Measurements from ENCODE around the gene NQO2. TPM values are rescaled to one million over a fixed set of nuclear protein-coding genes. Genes with fewer than 3 reads are reported as not detected.

Gene NQO2
- total RNA-seq, 1 donor from 2014 or later, result 19.2 TPM

- DNase-seq (ENCODE audit: low read depth), result no peak
- no peaks in the 10 kb centered on the region for H3K36me3 ChIP-seq (ENCODE audit: control insufficient read depth, insufficient read depth, low read length)
- no peak overlapping the region for H3K4me3 ChIP-seq (ENCODE audit: low read depth, low read length)
- H3K27me3 ChIP-seq (ENCODE audit: control insufficient read depth, insufficient read depth, low read length), result no peaks in the 10 kb centered on the region
- no peak for TF ChIP-seq CTCF (IDR thresholded peaks at IDR 0.05; ENCODE audit: insufficient read depth, low read length, poor library complexity, severe bottlenecking)
Measured at GRCh38 chr6:2960935-2961334, 38.8 kb upstream of the NQO2 start.

GRCh38 chr6:2961506-2961905, 38.2 kb upstream of the NQO2 start:
- Histone ChIP-seq H3K27me3 (ENCODE audit: control insufficient read depth, insufficient read depth, low read length) (no peaks in the 10 kb centered on the region), H3K4me3 (ENCODE audit: low read depth, low read length) (no peak overlapping the region), H3K36me3 (ENCODE audit: control insufficient read depth, insufficient read depth, low read length) (no peaks in the 10 kb centered on the region)
- no peak for DNase-seq (ENCODE audit: low read depth)
- no peak for TF ChIP-seq CTCF (IDR thresholded peaks at IDR 0.05; ENCODE audit: insufficient read depth, low read length, poor library complexity, severe bottlenecking)

- TF ChIP-seq CTCF (IDR thresholded peaks at IDR 0.05; ENCODE audit: insufficient read depth, low read length, poor library complexity, severe bottlenecking), result no peak
- H3K36me3 ChIP-seq (ENCODE audit: control insufficient read depth, insufficient read depth, low read length), result no peaks in the 10 kb centered on the region
- H3K27me3 ChIP-seq (ENCODE audit: control insufficient read depth, insufficient read depth, low read length), result no peaks in the 10 kb centered on the region
- no peak overlapping the region for H3K4me3 ChIP-seq (ENCODE audit: low read depth, low read length)
- no peak for DNase-seq (ENCODE audit: low read depth)
Measured at GRCh38 chr6:2962004-2962403, 37.7 kb upstream of the NQO2 start.

GRCh38 chr6:2962636-2963035, 37.1 kb upstream of the NQO2 start:
- Histone ChIP-seq H3K27me3 (ENCODE audit: control insufficient read depth, insufficient read depth, low read length) (no peaks in the 10 kb centered on the region), H3K4me3 (ENCODE audit: low read depth, low read length) (no peak overlapping the region), H3K36me3 (ENCODE audit: control insufficient read depth, insufficient read depth, low read length) (no peaks in the 10 kb centered on the region)
- TF ChIP-seq CTCF (IDR thresholded peaks at IDR 0.05; ENCODE audit: insufficient read depth, low read length, poor library complexity, severe bottlenecking), result no peak
- no peak for DNase-seq (ENCODE audit: low read depth)

- TF ChIP-seq CTCF (IDR thresholded peaks at IDR 0.05; ENCODE audit: insufficient read depth, low read length, poor library complexity, severe bottlenecking), result no peak
- H3K36me3 ChIP-seq (ENCODE audit: control insufficient read depth, insufficient read depth, low read length), result no peaks in the 10 kb centered on the region
- DNase-seq (ENCODE audit: low read depth), result no peak
- no peaks in the 10 kb centered on the region for H3K27me3 ChIP-seq (ENCODE audit: control insufficient read depth, insufficient read depth, low read length)
- H3K4me3 ChIP-seq (ENCODE audit: low read depth, low read length), result no peak overlapping the region
Measured at GRCh38 chr6:2963756-2964155, 35.9 kb upstream of the NQO2 start.

GRCh38 chr6:2964793-2965505, 34.7 kb upstream of the NQO2 start:
- no peak overlapping the region for H3K4me3 ChIP-seq (ENCODE audit: low read depth, low read length)
- no peaks in the 10 kb centered on the region for H3K36me3 ChIP-seq (ENCODE audit: control insufficient read depth, insufficient read depth, low read length)
- no peak for DNase-seq (ENCODE audit: low read depth)
- TF ChIP-seq CTCF (IDR thresholded peaks at IDR 0.05; ENCODE audit: insufficient read depth, low read length, poor library complexity, severe bottlenecking), result no peak
- H3K27me3 ChIP-seq (ENCODE audit: control insufficient read depth, insufficient read depth, low read length), result no peaks in the 10 kb centered on the region

Measured in kidney epithelial cell (primary cell).